ENCODE measurements around the gene HPS3.
"Not testable (repeated sequence)": the region's sequence is repeated elsewhere in the genome, so short reads cannot be mapped to it uniquely, and the experiment has no call there.

The HPS3 gene

GRCh38 chr3:149091983-149092382 is 37.5 kb upstream of the HPS3 start:
- H3K4me3 ChIP-seq (ENCODE audit: low read length): no peak overlapping the region
- no peaks in the 10 kb centered on the region for H3K36me3 ChIP-seq (ENCODE audit: control insufficient read depth, low read depth, low read length)
- H3K27me3 ChIP-seq (ENCODE audit: control insufficient read depth, insufficient read depth, low read length): peaks cover 4% of the 10 kb centered on the region
- H3K27ac ChIP-seq (ENCODE audit: low read length): no peak overlapping the region
- H3K9me3 ChIP-seq (ENCODE audit: control insufficient read depth, low read depth, low read length): no peaks in the 10 kb centered on the region
- no peak overlapping the region for H3K9ac ChIP-seq (ENCODE audit: low read length)
- H3K4me1 ChIP-seq (ENCODE audit: control insufficient read depth, low read depth, low read length): no peaks in the 10 kb centered on the region

DNA sequence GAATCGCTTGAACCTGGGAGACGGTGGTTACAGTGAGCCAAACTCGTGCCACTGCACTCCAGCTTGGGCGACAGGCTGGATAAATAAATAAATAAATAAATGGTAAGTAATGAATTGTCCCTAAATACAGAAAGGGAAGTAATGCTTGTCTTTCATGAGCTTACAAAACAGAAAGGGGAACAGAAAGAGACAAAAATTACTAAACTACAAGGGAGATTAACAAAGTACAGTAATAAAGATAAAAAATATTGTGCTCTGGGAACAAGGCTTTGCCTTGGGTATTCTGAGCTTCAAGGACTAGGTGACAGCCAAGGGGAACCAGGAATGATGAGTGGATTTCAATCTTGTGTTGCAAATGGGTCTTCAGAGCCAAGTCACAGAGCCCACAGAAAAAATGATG is 34.0 kb upstream of the HPS3 start:
- H3K27me3 ChIP-seq (ENCODE audit: control insufficient read depth, insufficient read depth, low read length): no peaks in the 10 kb centered on the region
- H3K9ac ChIP-seq (ENCODE audit: low read length): no peak overlapping the region

DNA sequence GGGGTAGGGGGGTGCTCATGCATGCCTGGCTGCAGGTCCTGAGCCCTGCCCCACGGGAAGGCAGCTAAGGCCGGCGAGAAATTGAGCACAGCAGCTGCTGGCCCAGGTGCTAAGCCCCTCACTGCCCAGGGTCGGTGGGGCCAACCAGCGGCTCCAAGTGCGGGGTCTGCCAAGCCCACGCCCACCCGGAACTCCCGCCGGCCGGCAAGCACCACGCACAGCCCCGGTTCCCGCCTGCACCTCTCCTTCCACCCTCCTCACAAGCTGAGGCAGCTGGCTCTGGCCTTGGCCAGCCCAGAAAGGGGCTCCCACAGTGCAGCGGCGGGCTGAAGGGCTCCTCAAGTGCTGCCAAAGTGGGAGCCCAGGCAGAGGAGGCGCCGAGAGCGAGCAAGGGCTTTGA is 31.5 kb upstream of the HPS3 start:
- not testable (repeated sequence) for H3K9ac ChIP-seq (ENCODE audit: low read length); H3K36me3 ChIP-seq (ENCODE audit: control insufficient read depth, low read depth, low read length); H3K27ac ChIP-seq (ENCODE audit: low read length); H3K4me1 ChIP-seq (ENCODE audit: control insufficient read depth, low read depth, low read length); H3K4me3 ChIP-seq (ENCODE audit: low read length); H3K27me3 ChIP-seq (ENCODE audit: control insufficient read depth, insufficient read depth, low read length); H3K9me3 ChIP-seq (ENCODE audit: control insufficient read depth, low read depth, low read length)

More for the DNA sequence above, 34.0 kb upstream of the HPS3 start:
- no peaks in the 10 kb centered on the region for H3K9me3 ChIP-seq (ENCODE audit: control insufficient read depth, low read depth, low read length)
- H3K4me1 ChIP-seq (ENCODE audit: control insufficient read depth, low read depth, low read length): no peaks in the 10 kb centered on the region
- no peaks in the 10 kb centered on the region for H3K36me3 ChIP-seq (ENCODE audit: control insufficient read depth, low read depth, low read length)
- no peak overlapping the region for H3K4me3 ChIP-seq (ENCODE audit: low read length)
- no peak overlapping the region for H3K27ac ChIP-seq (ENCODE audit: low read length)

GRCh38 chr3:149101154-149101553 is 28.3 kb upstream of the HPS3 start:
- H3K4me1 ChIP-seq (ENCODE audit: control insufficient read depth, low read depth, low read length): no peaks in the 10 kb centered on the region
- no peaks in the 10 kb centered on the region for H3K9me3 ChIP-seq (ENCODE audit: control insufficient read depth, low read depth, low read length)
- H3K9ac ChIP-seq (ENCODE audit: low read length): no peak overlapping the region
- no peak overlapping the region for H3K4me3 ChIP-seq (ENCODE audit: low read length)
- no peaks in the 10 kb centered on the region for H3K27me3 ChIP-seq (ENCODE audit: control insufficient read depth, insufficient read depth, low read length)
- H3K36me3 ChIP-seq (ENCODE audit: control insufficient read depth, low read depth, low read length): no peaks in the 10 kb centered on the region
- H3K27ac ChIP-seq (ENCODE audit: low read length): no peak overlapping the region

GRCh38 chr3:149101641-149102040 is 27.8 kb upstream of the HPS3 start:
- Histone ChIP-seq H3K36me3 (ENCODE audit: control insufficient read depth, low read depth, low read length) (no peaks in the 10 kb centered on the region), H3K9me3 (ENCODE audit: control insufficient read depth, low read depth, low read length) (peaks cover 3% of the 10 kb centered on the region), H3K27ac (ENCODE audit: low read length) (no peak overlapping the region), H3K4me1 (ENCODE audit: control insufficient read depth, low read depth, low read length) (no peaks in the 10 kb centered on the region), H3K27me3 (ENCODE audit: control insufficient read depth, insufficient read depth, low read length) (no peaks in the 10 kb centered on the region), H3K9ac (ENCODE audit: low read length) (no peak overlapping the region), H3K4me3 (ENCODE audit: low read length) (no peak overlapping the region)

- Histone ChIP-seq H3K4me1 (ENCODE audit: control insufficient read depth, low read depth, low read length) (no peaks in the 10 kb centered on the region), H3K4me3 (ENCODE audit: low read length) (no peak overlapping the region), H3K27me3 (ENCODE audit: control insufficient read depth, insufficient read depth, low read length) (no peaks in the 10 kb centered on the region), H3K36me3 (ENCODE audit: control insufficient read depth, low read depth, low read length) (no peaks in the 10 kb centered on the region), H3K27ac (ENCODE audit: low read length) (no peak overlapping the region), H3K9me3 (ENCODE audit: control insufficient read depth, low read depth, low read length) (peaks cover 5% of the 10 kb centered on the region), H3K9ac (ENCODE audit: low read length) (no peak overlapping the region)
Measured at GRCh38 chr3:149104484-149104883, 25.0 kb upstream of the HPS3 start.

DNA sequence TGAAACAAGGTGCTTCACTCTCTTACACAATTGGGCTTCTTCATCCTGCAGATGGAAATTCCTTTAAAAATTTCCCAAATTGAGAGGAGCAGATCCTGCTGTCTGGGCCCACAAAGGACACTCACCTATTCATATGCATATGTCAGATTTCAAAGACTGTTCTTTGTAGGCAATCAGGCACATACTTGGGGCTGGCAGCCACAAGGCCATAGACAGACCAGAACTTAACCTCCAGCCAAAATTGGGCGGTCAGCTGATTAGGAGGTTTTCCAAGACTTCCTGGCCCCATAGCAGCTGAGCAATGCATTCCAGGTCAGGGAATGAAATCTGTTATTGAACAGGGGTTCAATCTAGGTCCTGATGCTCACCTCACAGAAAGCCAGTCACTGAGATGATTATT is 15.0 kb upstream of the HPS3 start:
- peaks cover 7% of the 10 kb centered on the region for H3K4me1 ChIP-seq (ENCODE audit: control insufficient read depth, low read depth, low read length)
- no peak overlapping the region for H3K27ac ChIP-seq (ENCODE audit: low read length)
- H3K4me3 ChIP-seq (ENCODE audit: low read length): no peak overlapping the region
- no peaks in the 10 kb centered on the region for H3K27me3 ChIP-seq (ENCODE audit: control insufficient read depth, insufficient read depth, low read length)
- H3K36me3 ChIP-seq (ENCODE audit: control insufficient read depth, low read depth, low read length): no peaks in the 10 kb centered on the region
- H3K9ac ChIP-seq (ENCODE audit: low read length): no peak overlapping the region
- H3K9me3 ChIP-seq (ENCODE audit: control insufficient read depth, low read depth, low read length): no peaks in the 10 kb centered on the region

DNA sequence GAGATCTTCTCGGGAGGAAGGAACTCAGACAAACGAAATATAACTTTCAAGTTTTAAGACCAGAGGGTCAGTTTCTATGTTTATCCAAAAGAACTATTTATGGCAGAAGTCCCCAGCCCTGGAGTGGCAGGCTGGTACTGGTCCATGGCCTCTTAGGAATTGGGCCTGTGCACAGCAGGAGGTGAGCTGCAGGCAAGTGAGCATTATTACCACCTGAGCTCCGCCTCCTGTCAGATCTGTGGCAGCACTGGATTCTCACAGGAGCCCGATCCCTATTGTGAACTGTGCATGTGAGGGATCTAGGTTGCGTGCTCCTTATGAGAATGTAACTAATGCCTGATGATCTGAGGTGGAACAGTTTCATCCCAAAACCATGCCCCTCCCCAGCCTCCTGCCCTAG is 14.3 kb upstream of the HPS3 start:
- Histone ChIP-seq H3K27ac (ENCODE audit: low read length) (no peak overlapping the region), H3K27me3 (ENCODE audit: control insufficient read depth, insufficient read depth, low read length) (no peaks in the 10 kb centered on the region), H3K9me3 (ENCODE audit: control insufficient read depth, low read depth, low read length) (no peaks in the 10 kb centered on the region), H3K4me3 (ENCODE audit: low read length) (no peak overlapping the region), H3K36me3 (ENCODE audit: control insufficient read depth, low read depth, low read length) (no peaks in the 10 kb centered on the region), H3K9ac (ENCODE audit: low read length) (no peak overlapping the region), H3K4me1 (ENCODE audit: control insufficient read depth, low read depth, low read length) (peaks cover 7% of the 10 kb centered on the region)

DNA sequence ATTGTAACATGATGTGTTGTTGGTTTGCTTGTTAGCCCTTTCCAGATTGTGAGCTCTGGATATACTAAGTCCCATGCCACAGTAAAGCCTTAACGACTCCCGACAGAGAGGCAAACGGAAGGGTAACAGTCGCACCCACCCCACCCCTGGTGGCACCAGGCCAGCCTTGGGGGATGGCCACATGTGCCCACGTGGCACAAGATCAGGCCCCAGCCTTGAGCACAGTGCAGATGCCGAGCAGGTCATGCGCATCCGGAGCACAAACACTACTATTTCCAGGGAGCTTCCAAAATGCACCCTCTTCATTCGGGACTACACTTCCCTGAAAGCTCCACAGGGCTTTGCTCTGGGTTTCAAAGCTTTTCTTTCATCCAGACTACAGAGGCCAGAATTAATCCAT is 10.7 kb upstream of the HPS3 start:
- no peak overlapping the region for H3K27ac ChIP-seq (ENCODE audit: low read length)
- no peaks in the 10 kb centered on the region for H3K27me3 ChIP-seq (ENCODE audit: control insufficient read depth, insufficient read depth, low read length)
- no peak overlapping the region for H3K4me3 ChIP-seq (ENCODE audit: low read length)
- H3K9me3 ChIP-seq (ENCODE audit: control insufficient read depth, low read depth, low read length): no peaks in the 10 kb centered on the region
- H3K36me3 ChIP-seq (ENCODE audit: control insufficient read depth, low read depth, low read length): no peaks in the 10 kb centered on the region
- no peak overlapping the region for H3K9ac ChIP-seq (ENCODE audit: low read length)
- H3K4me1 ChIP-seq (ENCODE audit: control insufficient read depth, low read depth, low read length): peaks cover 7% of the 10 kb centered on the region

- H3K4me1 ChIP-seq (ENCODE audit: control insufficient read depth, low read depth, low read length): peaks cover 5% of the 10 kb centered on the region
- no peaks in the 10 kb centered on the region for H3K9me3 ChIP-seq (ENCODE audit: control insufficient read depth, low read depth, low read length)
- H3K9ac ChIP-seq (ENCODE audit: low read length): no peak overlapping the region
- no peak overlapping the region for H3K27ac ChIP-seq (ENCODE audit: low read length)
- no peak overlapping the region for H3K4me3 ChIP-seq (ENCODE audit: low read length)
- no peaks in the 10 kb centered on the region for H3K36me3 ChIP-seq (ENCODE audit: control insufficient read depth, low read depth, low read length)
- no peaks in the 10 kb centered on the region for H3K27me3 ChIP-seq (ENCODE audit: control insufficient read depth, insufficient read depth, low read length)
Measured at GRCh38 chr3:149119466-149119865, 10.0 kb upstream of the HPS3 start.

GRCh38 chr3:149120051-149120972 is 9.1 kb upstream of the HPS3 start:
- no peak overlapping the region for H3K9ac ChIP-seq (ENCODE audit: low read length)
- H3K27ac ChIP-seq (ENCODE audit: low read length): no peak overlapping the region
- H3K27me3 ChIP-seq (ENCODE audit: control insufficient read depth, insufficient read depth, low read length): no peaks in the 10 kb centered on the region
- no peaks in the 10 kb centered on the region for H3K36me3 ChIP-seq (ENCODE audit: control insufficient read depth, low read depth, low read length)
- no peak overlapping the region for H3K4me3 ChIP-seq (ENCODE audit: low read length)
- no peaks in the 10 kb centered on the region for H3K9me3 ChIP-seq (ENCODE audit: control insufficient read depth, low read depth, low read length)
- H3K4me1 ChIP-seq (ENCODE audit: control insufficient read depth, low read depth, low read length): no peaks in the 10 kb centered on the region
